ENCODE data around the gene SFXN5.

Gene SFXN5

DNA sequence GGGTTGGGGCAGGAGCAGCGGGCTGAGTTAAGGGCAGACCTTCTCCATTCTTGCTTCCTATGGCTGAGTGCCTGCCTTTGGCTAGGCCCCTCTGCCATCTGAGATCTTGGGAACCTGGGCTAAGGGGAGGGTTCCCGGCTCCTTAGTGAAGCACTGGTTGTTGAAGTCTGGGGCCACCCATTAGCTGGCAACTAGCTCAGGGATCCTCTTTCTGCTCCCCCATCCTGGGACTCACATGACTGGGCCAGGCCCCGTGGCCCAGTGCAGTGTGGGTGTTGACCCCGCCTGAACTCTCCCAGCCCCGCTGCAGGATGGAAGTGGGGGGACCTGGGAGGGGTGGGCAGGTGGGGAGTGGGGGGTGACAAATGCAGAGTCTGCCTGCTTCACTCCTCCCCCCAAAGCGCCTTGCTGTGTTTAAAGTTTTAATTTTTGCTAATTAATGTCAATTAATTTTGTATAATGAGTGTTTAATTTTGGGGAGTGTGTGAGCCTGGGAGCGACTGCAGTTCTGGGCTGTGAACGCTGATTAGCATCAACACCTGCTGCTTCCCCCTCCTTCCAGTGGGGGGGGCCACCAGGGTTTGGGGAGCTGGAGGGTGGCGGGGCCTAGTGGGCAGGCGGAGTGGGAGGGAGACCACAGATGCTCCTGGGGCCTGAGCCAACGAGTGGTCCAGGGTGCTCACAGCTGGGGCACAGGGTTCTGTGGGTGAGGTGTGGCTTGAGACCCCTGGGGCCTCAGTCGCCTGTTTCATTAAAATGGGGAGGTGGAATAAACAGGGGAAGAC lies 99.0 kb downstream of the SFXN5 start:
- no peak for DNase-seq

DNA sequence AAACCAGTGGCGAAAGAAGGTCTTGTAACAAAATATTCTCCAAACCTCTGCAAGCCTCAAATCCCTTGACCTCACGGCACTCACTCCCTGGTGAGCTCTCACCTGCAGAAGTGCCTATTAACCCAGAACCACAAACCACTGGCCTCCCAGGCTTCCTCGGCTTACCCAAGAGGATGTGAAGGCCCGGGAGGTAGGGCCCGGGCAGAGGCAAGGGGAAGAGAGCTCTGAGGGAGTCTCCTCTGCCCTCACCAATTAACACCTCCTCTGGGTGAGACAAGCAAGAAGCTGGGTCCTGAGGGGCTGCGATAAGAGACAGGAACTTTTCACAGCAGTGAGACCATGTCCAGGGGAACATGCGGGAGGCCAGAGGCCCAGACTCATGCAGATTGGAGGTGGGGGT lies 100.5 kb downstream of the SFXN5 start:
- DNase-seq: no peak

DNA sequence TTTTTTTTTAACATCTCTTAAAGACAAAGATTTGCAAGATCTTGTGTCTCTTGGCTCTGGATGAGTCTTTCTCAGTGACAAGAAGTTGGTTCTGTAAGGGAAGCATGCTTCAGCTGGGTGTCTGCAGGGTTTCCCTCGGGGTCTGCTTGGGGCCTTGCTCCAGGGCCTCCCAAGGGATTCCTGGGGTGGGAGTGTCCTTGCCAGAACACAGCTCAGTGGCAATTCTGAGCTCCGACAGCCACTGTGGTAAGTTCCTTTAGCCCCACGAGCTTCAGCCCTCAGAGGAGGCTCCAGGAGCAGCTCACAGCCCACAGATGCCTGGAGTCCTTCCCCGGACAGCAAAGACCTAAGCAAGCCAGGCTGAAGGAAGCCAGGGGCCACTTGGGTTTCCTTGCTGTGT lies 101.8 kb downstream of the SFXN5 start:
- DNase-seq: no peak

DNA sequence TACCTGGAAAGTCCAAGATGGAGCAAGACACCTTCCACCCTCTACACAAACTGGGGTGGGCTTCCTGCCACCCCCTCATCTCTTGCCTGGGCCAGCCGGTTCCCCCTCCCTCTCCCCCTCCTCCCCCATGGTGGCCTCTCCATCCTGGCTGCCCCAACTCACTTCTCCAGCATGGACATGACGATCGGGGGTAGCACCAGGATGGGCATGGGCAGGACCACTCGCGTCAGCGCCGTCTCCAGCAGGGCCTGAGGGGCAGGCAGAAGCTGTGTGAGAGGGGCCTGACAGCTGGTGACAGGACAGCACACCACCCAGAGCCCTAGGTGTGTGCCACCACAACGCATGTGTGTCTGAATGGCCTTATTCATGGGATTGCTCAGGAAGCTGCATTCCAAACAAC lies 103.2 kb downstream of the SFXN5 start:
- no peak for DNase-seq

DNA sequence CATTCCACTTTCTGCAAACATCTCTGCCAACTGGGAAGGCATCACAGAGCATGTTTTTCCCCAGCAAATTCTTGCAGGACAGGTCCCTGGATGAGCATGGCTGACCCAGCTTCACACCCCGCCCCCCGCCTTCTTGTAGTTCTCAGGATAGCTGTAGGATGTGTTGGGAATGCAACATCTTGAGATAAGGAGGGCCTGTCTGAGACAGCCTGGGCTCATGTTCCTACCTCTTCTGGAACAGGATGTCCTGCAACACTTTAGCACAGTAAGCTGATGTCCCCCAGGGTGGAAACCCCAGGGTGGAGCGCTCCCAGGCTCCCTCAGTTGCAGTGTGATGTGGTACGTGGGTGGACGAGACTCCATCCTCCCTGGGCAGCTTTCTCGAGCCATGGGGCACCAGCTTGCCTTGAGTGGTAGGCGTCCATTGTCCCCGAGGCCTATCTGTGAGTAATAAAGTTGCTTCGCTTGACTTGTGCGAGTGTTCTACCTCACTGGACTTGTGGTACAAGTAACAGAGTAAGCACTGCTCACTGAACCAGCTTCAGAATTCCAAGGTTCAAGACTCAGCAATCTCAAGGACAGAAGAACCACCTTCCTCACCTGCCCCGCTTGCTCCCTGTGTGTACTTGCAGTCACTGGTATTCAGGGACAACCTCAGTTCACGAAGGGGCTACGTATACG lies 105.6 kb downstream of the SFXN5 start:
- DNase-seq: no peak

DNA sequence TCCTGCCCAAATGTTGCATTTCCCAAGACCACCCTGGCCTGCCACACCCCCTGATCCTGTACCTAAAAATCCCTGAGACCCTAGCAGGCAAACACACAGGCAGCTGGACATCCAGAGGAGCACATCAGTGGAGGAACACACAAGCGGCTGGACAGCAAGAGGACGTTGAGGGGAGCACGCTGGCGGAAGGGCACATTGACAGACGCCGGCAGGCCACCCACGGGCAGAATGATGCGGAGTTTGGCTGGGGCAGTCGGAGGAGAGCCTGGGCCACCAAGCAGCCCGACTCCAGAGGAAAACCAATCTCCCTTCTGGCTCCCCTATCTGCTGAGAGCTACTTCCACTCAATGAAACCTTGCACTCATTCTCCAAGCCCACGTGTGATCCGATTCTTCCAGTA lies 106.5 kb downstream of the SFXN5 start:
- DNase-seq: no peak

DNA sequence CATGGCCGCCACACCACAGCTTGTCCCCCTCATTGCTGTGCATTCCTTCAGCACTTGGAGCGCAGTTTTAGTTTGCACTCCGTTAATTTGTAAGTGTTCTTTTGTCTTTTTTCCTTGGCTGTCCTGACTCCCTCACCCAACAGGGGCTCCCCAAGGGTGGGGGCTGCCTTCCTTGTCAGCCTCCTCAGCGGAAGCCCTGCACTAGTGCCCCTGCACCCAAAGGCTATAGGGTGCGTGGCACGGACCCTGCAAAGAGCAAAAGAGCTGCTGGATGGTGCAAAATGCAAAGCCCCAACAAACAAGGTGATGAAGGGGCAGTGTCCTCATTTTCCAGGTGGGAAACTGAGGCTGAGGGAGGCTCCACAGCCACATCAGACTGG lies 107.4 kb downstream of the SFXN5 start:
- no peak for DNase-seq

DNA sequence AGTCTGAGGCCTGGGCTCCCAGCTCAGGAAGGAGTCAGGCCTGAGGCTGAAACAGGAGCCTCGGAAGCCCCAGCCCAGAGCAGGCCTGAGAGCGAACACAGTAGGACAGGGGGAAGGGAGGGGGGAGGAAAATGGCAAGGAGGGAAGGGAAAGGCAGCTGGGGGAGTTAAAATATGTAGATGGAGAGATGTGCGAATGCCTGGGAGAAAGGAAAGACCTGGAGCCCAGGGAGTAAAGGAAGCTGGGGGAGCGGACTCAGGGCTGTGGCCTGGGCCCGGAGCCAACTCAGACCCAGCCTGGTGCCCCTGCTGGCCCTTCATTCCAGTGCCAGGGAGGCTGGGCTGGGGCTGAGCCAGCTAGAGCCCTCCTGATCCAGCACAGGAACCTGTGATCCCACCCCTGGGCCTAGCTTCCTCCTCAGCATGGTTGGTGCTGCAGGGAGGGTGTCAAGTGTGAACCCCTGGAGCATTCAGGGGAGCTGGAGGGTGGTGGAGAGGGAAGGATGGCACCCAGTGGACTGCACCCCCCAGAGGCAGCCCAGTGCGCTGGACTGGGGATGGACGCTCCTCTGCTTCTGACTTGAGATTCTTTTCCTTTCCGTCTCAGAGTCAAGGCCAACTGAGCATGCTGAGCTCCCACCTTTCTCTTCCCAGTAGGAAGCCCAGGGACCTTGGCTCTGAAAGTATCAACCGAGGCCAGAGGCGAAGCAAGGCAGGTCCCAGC lies 107.9 kb downstream of the SFXN5 start:
- DNase-seq: no peak

DNA sequence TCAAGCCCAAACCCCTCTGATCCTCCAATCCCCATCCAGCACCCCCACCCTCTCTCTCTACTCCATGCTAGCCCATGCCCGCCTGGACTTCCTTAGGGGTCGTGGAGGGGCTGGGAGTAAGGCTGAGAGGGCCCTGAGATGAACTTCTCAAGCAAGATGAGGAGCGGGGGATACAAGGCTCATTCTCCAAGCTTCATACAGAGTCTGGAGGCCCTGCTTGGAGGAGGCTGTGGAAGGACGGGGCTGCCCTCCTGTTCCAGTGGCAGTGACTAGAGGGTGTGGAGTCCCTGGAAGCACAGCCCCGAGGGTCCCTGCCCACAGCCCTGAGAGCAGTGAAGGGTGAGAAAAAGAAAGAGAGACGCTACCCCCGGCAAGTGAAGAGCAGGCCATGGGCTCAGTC lies 108.6 kb downstream of the SFXN5 start:
- DNase-seq: no peak

DNA sequence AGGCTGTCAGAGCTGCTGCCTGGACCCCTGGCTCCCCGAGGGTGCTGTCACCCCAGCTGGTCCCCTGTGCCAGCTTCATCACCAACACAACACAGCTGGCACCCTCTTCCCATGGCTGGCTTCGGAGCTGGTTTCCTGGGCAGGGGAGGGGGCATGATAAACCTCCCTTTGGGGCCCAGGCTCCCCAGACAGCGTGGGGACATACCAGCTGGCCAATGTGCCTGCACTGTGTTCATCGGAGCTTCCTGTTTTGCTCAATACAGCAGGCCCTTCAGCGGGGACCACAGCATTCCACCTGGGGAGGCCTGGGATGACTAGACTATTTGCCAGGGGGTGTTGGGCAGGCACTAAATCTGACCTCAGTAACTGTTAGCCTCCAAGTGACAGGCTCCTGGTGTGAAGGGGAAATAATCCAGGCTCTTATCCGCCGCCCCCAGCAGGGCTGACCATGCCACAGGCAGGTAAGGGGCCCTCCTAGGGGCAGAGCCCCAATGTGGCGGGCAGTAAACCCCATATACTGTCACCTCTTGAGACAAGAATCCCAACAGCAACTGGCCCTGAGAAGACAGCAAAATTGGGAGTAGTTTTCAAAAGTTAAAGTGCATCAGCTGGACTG lies 109.6 kb downstream of the SFXN5 start:
- DNase-seq: no peak

DNA sequence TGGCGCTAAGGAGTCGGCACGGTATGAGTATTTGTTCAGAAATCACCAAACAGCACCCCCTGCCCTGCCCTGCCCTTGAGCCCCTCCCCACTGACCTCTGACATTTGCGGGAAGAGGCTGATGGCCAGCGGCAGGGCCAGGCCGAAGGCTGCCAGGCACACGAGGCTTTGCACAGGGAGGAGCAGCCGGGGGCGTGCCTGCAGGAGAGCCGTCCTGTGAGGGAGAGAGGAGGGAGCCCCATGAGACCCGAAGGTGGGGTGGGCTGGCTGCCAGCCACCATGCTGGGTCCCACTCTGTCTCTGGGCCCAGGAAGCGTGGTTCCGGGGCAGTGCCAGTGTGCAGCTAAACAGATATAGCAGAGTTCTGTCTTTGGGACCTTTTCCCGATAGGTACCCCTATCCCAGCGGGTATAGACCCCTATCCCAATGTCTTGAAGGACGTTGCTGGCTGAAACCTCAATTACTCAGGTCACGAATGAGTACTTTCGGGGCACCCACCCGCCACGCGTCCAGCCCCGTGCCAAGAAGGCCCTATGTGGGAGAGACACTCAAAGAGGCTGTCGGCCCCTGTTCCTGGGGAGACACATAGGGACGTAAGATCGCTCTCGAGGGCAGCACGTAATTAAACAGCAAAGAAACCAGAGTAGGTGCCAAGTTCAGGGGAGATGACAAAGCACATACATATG lies 110.3 kb downstream of the SFXN5 start:
- DNase-seq: no peak

DNA sequence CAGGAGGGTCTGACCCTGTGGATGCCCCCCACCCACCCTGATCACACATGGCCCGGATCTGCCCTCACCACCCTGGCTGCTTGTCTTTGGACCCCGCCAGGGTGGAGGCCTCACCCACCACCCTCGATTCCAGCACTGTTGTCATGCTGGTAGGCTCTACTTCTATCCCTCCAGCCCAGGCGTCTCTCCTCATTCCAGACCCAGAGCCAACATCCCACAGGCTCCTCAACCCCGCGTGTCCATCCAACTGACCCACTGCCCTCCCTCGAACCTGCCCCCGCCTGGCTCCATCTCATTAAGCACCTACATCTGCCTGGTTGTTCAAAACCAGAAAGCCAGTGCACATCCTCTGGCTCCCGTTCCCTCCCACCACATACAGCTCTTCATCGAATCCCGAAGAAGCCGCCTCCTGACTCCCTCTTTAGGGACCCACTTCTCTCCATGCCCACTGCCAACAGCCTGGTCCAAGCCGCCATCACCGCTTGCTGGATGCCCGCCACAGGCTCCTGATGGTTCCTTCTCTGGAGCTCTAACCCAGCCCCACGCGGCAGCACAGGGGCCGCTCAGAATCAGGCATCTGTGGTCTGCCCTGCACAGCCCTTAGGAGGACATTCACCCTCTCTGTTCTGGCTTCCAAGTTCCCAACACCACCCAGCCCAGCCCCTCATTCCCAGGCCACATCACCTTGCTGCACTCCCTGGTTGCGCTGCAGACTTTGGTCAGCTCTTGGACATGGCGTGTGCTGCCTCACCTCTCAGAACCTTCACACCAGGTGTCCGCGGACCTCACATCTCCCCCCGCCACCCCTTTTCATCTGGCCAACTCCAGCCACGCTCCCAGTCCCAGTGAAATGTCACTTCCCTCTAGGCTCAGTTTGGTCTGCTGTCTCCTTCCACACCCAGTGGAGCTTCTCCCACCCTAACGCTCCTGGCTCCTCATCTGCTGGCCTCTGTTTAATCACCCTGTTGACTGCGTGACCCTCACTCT lies 111.2 kb downstream of the SFXN5 start:
- no peak for DNase-seq

DNA sequence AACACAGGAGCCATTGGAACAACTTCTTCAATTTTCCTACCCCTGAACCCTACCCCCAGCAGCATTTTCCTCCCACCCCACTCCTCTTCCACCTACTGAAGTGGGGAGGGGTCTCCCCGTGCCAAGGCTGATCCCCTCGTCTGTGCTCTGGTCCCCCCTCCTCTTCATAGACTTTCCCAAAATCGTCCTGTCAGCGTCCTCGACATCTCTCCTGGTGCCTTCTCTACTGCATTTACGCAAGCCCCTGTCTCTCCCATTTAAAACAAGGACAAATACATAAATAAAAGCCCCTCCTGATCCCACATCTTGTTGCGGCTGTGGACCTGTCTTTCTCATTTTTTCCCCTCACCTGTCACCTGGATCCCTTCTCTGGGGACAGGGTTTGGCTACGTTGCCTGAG lies 112.0 kb downstream of the SFXN5 start:
- DNase-seq: no peak

DNA sequence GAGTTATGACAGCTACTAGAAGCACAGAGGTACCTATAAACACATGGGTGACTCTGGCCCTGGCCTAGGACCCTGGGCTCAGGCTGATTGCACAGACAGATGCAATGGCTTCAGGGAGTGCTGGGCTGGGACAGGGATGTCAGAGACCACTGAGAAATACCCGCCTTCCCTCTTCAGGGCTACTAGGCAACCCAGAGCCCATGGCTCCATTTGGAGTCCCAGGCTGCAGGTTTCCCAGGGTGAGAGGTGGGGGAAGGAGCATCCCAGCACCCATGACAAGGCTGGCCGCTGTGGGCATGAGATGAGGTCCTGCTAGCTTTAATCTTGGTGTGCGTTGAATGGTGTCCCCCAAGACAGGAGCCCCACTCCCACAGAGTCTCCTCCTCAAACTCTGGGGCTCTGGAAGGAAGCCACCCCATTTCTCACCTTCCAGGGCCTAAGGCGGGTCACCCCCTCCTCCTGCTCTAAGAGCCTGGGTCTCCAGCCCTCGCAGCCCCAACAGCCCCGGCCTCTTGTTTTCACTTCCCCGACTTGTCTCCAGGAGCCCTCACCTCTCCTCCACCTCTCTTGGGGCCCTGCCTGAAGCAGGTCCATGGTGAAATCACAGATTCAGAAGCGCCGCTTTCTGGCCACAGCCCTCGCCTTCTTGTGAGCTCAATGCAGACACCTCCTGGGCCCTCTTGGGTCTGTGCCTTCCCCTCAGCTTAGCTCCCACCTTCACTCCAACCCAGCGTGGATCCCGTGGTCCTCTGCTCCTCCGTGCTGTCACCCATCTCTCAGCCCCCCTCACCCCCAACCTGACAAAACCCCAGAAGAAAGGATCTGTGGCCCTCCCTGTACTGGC lies 112.7 kb downstream of the SFXN5 start:
- DNase-seq: no peak

DNA sequence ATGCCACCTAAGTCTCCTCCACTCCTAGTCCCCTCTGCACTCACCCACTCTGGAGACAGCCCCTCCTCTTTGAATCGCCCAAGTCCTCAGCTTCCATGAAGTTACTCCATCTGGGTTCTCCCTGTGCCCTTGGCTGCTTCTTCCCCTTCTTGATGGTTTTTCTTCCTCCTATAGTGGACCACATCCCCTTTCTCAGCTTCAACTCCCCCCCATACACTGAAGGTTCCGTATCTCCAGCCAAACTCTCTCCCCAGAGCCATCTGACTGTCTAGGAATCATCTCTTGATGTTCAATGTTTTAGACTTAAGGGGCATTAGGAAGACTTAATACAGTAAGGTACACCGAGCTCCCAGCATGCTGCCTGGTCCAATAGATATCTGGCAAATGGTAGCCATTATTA lies 114.6 kb downstream of the SFXN5 start:
- DNase-seq: no peak

DNA sequence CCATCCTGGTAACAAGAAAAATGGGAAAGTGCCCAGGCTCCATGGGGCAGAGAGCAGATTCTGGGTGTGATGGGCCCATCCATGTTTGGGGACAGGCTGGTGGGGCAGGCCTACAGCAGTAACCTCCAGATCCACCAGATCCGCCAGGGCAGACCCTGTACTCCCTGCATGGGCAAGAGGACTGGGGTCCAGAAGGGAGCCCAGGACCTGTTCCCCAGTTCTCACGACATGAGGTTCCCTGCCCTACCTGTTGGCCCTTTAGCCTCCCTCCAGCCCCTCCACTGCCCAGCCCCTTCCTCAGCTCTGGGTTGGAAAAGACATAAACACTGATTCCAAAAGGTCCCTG lies 115.5 kb downstream of the SFXN5 start:
- no peak for DNase-seq

DNA sequence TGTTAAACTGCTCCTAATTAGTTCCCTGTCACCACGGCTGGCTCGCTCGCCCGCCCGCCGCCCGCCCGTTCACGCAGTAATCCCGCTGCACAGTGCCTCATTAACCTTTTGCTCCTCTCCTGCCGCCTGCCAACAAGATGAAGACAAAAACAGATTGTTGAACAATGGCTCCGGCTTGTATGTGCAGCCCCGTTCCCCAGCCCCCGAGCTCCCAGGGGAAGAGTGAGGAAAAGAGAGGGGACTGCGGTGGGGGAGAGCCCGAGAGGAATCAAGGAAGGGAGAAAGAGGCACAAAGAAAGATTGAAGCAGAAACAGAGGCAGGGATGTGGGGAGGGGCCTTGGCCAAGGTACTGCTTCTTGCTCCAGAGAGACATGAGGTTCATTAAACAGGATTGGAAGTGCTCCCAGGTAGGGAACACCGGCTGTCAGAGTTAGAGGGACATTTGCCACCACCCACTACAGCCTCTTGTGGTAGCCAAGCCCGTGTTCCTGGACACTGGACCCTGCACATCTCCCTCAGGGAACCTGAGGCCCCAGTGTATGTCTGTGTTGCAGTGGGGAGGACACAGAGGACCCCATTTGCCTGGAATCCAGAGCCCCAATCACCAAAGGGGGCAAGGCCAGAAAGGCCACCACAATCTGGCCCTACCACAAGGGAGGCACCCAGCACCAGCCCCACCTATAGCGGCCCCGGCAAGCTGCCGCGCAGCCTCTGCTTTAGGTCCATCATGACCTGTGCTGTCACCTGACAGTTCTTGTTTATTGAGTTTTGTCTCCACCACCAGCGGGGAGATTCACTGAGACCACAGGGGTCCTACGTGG lies 116.1 kb downstream of the SFXN5 start:
- DNase-seq: no peak

DNA sequence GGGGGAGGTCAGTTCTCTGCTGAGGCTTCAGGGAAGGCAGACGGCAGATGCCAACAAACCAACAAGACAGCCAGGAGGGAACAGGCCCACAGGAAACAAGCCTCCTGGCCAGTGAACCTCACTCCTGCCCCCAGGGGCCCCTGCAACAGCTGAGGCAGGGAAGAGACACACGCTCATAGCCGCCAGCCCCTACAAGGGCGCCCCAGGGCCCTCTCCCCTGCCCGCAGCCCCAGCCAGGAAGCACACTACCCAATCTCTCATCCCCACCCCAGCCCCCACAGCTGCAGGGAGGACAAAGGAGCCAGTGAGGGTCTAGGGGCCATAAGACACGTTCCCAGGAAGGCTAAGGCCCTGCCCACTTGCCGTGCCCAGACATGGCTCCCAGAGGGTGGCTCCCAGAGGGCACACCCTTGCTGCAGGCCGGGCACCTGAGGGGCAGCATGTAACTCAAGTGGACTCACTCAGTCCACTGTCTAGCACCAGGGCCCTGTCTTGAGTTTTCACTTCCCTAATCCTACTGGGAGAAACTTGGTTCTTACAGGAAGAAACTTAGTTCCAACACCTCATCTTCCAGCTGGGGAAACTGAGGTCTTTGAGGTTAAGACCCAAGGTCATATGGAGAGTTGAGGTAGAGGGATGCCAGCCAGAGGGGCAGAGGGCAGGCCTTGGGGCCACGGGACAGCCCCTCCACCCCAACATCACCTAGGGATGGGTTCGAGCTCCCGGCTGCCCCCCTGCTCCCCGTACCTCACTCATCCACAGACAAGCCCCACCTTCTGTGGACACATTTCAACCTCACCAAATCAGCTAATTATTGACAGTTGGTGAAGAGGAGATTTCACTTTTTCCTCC lies 116.9 kb downstream of the SFXN5 start:
- no peak for DNase-seq

DNA sequence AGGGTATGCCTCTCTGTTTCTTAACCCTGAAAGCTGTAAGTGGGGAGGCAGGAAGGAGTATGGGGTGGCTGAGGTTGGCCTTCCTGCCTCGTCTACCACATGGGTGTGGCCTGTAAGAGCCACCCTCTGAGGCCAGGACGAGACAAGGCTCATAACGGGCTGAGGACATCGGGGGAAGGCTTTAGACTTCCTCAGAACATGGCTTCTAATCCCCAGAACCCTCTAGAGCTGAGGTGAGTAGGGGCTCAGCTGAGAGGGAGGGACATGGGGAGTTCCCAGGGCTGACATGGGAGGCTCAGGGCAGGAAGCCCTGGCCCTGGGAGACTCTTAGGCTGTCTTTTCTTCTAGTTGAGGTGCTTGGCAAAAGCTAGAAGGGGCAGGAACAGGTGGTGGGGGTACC lies 117.5 kb downstream of the SFXN5 start:
- DNase-seq: no peak

All from DMS53 (cell line).